GM21447 (cell line): ENCODE results near the gene ITCH.
A peak's percentile ranks its signal among the peaks of the same experiment; 100 is the strongest.
"Not testable (repeated sequence)": the region's sequence is repeated elsewhere in the genome, so short reads cannot be mapped to it uniquely, and the experiment has no call there.

Source experiments
- ATAC-seq: cut with Tn5 transposase; IDR thresholded peaks from one replicate; pipeline ENCODE4 v1.9.1; 2021; ENCODE audit not compliant: unreplicated experiment

ITCH gene

DNA sequence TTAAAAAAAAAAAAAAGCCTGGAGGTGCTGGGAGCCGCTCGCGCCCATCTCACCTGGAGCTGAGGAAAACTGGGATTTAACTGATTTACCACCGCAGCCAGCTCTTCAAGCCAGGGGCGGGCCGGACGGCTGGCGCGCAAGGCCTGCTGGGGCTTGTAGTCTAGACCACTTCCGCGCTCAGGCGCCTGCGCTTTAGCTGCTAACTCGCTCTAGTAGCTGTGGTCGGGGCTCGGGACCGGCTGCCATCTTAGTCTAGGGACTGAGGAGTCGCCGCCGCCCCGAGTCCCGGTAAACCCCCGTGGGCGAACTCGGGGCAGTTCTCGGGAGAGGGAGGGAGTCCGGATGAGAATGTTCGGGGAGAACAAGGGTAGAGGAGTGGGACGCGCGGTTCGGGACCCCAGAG is at the start of gene ITCH:
Gene ITCH, plus strand, starts transcription at position 212 of the 403 bp plus-strand sequence. CDS start 30,539 bp downstream, outside the sequence.
- peak; percentile 91 for ATAC-seq

- ATAC-seq: no peak
Observed at GRCh38 chr20:34315236-34315635, 47.8 kb upstream of the ITCH start.

- ATAC-seq: no peak
Observed at GRCh38 chr20:34316196-34316814, 46.8 kb upstream of the ITCH start.

DNA sequence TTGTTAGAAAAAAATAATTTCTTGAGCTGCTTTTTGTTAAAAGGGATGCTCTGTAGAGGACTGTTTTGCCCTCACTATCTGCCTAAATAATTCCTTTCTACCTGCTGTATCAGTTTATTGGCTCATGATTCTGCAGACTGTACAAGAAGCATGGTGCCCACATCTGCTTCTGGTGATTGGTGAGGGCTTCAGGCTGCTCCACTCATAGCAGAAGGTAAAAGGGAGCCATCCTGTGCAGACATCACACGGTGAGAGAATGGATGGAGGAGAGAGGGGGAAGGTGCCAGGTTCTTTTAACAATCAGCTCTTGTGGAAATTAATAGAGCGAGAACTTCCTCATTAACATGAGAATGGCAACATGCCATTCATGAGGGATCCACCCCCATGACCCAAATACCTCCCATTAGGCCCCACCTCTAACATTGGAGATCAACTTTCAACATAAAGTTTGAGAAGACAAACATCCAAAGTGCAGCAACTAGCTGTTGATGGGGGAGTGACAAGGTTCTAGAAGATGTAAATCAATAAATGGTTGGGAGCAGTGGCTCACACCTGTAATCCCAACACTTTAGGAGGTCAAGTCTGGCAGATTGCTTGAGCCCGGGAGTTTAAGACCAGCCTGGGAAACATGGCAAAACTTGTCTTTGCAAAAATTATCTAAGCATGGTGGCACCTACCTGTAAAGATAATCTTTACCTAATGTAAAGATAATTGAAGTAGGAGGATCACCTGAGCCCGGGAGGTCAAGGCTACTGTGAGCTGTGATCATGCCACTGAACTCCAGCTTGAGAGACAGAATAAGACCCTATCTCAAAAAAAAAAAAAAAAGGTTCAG is 44.2 kb upstream of the ITCH start:
- no peak for ATAC-seq

DNA sequence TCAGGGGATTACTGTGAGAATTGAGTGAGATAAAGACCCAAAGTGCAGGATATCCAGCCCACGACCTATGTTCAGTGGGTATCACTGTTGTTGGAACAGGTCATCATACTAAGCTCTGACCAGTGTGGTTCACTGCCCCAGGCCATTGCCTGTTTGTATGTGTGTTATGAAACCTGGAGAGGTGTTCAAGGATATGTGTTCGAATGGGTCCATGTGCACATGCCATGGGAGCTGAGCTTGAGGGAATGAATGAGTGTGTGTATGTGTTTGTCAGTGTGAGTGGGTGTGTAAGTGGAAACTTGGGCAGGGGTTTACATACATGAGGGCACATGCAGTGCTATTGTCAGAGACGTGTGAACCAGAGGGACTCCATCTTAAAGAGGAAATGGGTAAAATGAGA is 42.2 kb upstream of the ITCH start:
- no peak for ATAC-seq

GRCh38 chr20:34322267-34323105 is 40.6 kb upstream of the ITCH start:
- ATAC-seq: no peak

DNA sequence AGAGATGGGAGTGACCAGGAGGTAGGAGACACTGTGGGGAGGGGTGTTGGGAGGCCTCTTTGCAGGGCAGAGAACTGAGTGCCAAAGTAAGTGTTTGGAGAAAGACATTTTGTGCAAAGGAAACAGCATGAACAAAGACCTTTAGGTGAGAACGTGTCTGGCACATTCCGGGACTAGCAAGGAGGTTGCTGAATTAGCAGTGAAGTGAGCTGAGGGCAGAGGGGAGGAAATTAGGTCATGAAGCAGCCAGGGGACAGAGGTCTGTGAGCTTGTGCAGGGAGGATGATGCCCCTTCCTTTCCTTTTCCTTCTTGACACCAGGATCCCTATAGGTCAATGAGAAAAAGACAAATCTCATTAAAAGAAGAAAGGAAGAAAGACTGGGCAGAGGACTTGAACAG is 38.5 kb upstream of the ITCH start:
- ATAC-seq: no peak

- ATAC-seq: not testable (repeated sequence)
Observed at GRCh38 chr20:34328207-34328606, 34.9 kb upstream of the ITCH start.

DNA sequence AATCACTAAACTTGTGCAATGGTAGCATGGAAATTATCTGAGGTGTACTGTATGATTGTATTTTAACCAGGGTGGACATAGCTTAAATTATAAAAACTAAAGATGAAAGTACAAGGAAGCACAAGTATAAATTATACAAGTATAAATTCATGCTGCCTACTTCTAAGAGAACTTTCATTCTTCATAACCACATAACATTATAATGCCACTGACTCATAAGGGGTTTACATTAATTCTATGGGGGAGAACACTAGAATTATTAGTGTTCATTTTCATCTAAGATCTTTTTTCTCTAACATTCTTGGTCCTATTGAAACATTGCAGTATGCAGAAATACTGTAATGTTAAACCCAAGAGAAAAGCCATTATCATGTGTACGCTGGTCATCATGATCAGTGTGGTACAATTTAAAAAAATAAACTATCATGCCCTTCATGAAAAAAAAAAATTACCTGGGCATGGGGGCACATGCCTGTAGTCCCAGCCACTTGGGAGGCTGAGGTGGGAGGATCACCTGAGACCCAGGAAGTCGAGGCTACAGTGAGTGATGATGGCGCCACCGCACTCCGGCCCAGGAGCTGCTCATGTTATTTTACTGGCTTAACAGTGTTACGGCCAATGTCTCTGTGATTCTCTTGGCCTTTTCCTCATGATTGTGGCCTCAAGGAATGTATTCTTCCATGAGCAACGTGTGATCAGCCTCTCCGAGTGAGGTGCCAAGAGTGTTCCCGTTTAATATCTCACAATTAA is 34.0 kb upstream of the ITCH start:
- no peak for ATAC-seq

GRCh38 chr20:34330861-34331544 is 32.1 kb upstream of the ITCH start:
- ATAC-seq: not testable (repeated sequence)

DNA sequence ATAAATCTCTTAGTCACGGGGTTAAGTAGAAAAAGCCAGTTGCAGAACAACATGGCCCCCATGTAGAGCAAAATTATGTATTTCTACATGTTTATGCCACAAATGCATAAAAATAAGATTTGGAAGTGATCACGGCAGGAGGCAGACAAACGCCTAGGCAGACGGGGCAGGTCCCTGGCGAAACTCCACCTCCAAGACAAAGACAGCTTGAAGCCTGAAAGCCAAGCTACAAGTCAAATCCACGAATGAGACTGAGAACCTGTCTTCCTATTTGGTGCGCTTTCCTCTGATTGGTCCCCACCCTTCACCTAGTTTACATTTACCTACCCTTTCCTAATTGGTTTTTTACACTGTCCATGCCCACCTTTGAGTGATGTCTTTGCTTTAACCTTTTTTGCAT is 31.2 kb upstream of the ITCH start:
- no peak for ATAC-seq

DNA sequence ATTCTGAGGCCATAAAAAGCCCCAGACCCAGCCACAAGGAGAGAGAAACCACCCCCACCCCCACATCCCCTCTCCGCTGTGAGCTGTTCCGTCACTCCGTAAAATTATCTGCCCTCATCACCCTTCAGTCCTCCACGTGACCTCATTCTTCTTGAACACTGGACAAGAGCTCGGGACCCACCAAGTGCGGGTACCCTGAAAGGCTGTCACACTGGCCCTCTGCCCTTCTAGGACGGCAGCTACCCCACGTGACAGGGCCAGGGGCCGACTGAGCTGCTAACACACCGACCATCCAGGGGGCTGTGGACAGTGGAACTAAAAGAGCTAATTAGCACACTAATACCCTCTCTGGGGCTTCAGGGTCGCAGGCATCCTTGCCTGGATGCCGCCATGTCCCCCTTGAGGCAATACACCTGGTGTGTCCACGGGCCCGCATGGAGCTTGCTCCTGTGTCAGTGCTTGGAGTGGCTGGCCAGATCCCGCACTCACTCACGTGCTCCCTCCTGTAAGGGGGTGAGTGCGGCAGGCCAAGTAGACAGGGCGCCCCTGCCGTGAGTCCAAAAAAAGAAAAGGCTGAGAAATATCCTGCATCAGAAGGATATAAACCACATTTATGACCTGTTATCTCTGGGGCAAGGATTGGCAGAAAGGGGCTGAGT is 30.7 kb upstream of the ITCH start:
- ATAC-seq: no peak

- no peak for ATAC-seq
Observed at GRCh38 chr20:34333786-34334185, 29.3 kb upstream of the ITCH start.

DNA sequence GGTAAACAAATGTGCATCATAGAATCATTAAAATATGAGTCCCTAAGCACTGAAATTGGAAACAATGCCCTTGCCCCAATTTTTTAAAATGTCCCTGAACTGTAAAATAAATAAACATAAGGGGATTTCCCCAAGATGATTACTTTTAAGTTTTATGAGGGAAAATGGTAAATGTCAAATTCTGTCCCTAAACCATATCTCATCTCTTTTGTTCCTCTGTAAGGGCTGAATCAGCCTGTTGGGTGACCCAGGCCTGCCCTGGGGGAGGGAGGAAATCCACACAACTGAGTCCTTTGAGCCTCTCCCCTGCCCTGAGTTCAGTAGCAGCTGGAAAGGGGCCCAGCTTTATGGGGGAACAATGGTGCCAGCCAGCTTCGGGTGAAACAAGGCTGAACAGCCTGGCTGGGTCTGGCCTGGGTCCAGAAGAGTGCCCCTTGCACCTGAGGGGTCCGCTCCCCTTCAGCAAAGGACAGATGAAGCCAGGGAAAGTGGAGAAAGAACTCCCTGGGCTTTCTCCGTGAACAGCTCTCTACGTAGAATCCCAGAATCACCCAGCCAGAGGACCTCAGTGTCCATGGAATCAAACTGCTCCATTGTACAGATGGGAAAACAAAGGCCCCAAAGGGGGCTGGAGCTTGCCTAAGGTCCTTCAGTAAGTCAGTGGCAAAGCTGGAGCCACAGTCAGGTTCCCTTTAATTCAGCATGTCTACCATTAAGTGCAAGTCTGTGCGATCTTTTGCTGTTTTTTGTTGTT is 28.2 kb upstream of the ITCH start:
- no peak for ATAC-seq

DNA sequence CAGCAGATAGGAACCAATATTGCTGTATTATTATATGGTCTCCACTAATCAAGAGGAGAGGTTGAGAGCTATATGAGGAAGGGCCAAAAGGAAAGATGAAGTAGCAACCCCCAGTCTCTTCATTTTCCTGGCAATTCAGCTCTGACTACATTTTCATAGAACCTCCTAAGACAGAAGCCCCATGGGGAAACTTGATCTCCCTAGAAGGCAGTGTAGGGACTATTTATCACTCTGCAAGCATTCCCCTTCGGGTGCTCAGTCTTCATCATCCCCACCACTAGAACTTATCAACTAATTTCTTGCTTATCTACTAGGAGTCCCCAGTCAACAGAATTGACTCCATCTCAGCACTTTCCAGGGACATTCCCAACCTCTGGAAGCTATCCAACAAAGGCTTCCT is 25.5 kb upstream of the ITCH start:
- ATAC-seq: no peak

DNA sequence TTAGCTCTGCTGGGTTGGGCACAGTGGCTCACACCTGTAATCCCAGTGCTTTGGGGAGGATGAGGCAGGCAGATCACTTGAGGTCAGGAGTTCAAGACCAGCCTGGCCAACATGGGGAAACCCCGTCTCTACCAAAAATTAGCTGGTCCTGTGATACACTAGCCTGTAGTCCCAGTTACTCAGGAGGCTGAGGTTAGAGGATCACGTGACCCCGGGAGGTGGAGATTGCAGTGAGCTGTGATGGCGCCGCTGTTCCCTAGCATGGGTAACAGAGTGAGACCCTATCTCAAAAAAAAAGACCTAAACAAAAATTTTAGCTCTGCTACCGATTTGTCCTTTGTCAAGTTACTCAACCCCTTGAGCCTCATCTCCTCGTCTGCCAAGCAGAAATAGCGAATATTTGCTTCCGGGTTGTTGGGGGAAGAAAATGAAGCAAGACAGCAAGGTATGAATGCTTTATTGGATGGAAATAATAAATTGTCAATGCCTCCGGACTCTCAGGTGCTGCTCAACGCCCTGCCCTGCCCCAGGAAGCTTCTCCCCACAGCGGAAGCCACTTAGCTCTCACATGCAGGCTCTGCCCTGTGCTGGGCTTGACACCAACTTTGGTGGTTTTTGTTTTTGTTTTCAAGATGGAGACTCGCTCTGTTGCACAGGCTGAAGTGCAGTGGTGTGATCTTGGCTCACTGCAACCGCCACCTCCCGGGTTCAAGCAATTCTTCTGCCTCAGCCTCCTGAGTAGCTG is 24.9 kb upstream of the ITCH start:
- ATAC-seq: no peak

- ATAC-seq: not testable (repeated sequence)
Observed at GRCh38 chr20:34340726-34341125, 22.3 kb upstream of the ITCH start.

DNA sequence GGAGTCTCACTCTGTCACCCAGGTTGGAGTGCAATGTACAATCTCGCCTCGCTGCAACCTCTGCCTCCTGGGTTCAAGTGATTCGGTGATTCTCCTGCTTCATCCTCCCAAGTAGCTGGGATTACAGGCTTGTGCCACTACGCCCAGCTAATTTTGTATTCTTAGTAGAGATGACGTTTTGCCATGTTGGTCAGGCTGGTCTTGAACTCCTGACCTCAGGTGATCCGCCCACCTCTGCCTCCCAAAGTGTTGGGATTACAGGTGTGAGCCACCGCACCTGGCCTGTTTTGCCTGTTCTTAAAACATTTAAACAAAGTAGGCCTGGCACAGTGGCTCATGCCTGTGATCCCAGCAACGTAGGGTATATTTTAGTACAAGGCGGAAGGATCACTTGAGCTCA is 21.9 kb upstream of the ITCH start:
- ATAC-seq: not testable (repeated sequence)
